NCI-H82 treated with DMSO at 0.1 percent for 48 hours (cell line): ENCODE data around the gene PLB1.

Experiments used
- DNase-seq: peaks from one replicate; lab custom pipeline; 2025; ENCODE audit not compliant: unreplicated experiment; lab: John Stamatoyannopoulos, UW

The PLB1 gene

GRCh38 chr2:28558158-28558820 lies 62.4 kb downstream of the PLB1 start:
- no peak for DNase-seq

- no peak for DNase-seq
Observed at GRCh38 chr2:28558918-28559317, 63.1 kb downstream of the PLB1 start.

GRCh38 chr2:28563869-28564268 lies 68.0 kb downstream of the PLB1 start:
- DNase-seq = no peak

GRCh38 chr2:28564346-28564745 lies 68.5 kb downstream of the PLB1 start:
- DNase-seq = no peak

GRCh38 chr2:28565033-28565432 lies 69.2 kb downstream of the PLB1 start:
- no peak for DNase-seq

GRCh38 chr2:28565720-28566295 lies 69.9 kb downstream of the PLB1 start:
- DNase-seq = no peak

GRCh38 chr2:28566521-28567041 lies 70.7 kb downstream of the PLB1 start:
- peak; percentile 53 for DNase-seq

GRCh38 chr2:28567061-28567471 lies 71.2 kb downstream of the PLB1 start:
- no peak for DNase-seq

- DNase-seq = no peak
Observed at GRCh38 chr2:28568036-28568435, 72.2 kb downstream of the PLB1 start.

- DNase-seq = no peak
Observed at GRCh38 chr2:28568533-28568932, 72.7 kb downstream of the PLB1 start.

GRCh38 chr2:28570431-28570830 lies 74.6 kb downstream of the PLB1 start:
- DNase-seq = no peak

GRCh38 chr2:28576714-28577113 lies 80.9 kb downstream of the PLB1 start:
- DNase-seq = no peak

GRCh38 chr2:28577791-28578680 lies 82.2 kb downstream of the PLB1 start:
- no peak for DNase-seq

GRCh38 chr2:28578774-28579173 lies 82.9 kb downstream of the PLB1 start:
- DNase-seq = no peak

- no peak for DNase-seq
Observed at GRCh38 chr2:28579606-28580005, 83.7 kb downstream of the PLB1 start.

- no peak for DNase-seq
Observed at GRCh38 chr2:28580078-28580477, 84.2 kb downstream of the PLB1 start.

- DNase-seq = no peak
Observed at GRCh38 chr2:28581312-28581711, 85.5 kb downstream of the PLB1 start.

GRCh38 chr2:28582152-28582551 lies 86.3 kb downstream of the PLB1 start:
- no peak for DNase-seq

- DNase-seq = no peak
Observed at GRCh38 chr2:28582595-28582994, 86.7 kb downstream of the PLB1 start.

- no peak for DNase-seq
Observed at GRCh38 chr2:28583899-28584553, 88.2 kb downstream of the PLB1 start.

GRCh38 chr2:28586867-28587266 lies 91.0 kb downstream of the PLB1 start:
- DNase-seq = no peak
